Islet precursor cell (in vitro differentiated cells): ENCODE data around the gene ZRSR2.

ENCODE experiments used
- DNase-seq: peaks from one replicate; pipeline ENCODE4 v3.0.0-alpha.2; 2018

ZRSR2 gene

GRCh38 chrX:15854080-15854655 is 63.9 kb downstream of the ZRSR2 start:
- peak; percentile 75 for DNase-seq

GRCh38 chrX:15854712-15855567 is 64.7 kb downstream of the ZRSR2 start, which contains the start of gene AP1S2:
TSS of gene AP1S2 (minus strand) at chrX:15854813. CDS start at chrX:15852524, 2,289 bp downstream.
- DNase-seq: peak; percentile 99

GRCh38 chrX:15855568-15856221 is 65.4 kb downstream of the ZRSR2 start:
- DNase-seq: no peak

GRCh38 chrX:15856222-15856587 is 65.9 kb downstream of the ZRSR2 start:
- no peak for DNase-seq

- DNase-seq: no peak
These were observed 66.4 kb downstream of the ZRSR2 start for GRCh38 chrX:15856636-15857035.

GRCh38 chrX:15858051-15858450 is 67.8 kb downstream of the ZRSR2 start:
- DNase-seq: no peak

- DNase-seq: no peak
These were observed 70.6 kb downstream of the ZRSR2 start for GRCh38 chrX:15860921-15861320.

- no peak for DNase-seq
These were observed 73.7 kb downstream of the ZRSR2 start for GRCh38 chrX:15864023-15864422.

- DNase-seq: no peak
These were observed 74.3 kb downstream of the ZRSR2 start for GRCh38 chrX:15864629-15865028.

GRCh38 chrX:15866147-15866546 is 75.9 kb downstream of the ZRSR2 start:
- no peak for DNase-seq

- no peak for DNase-seq
These were observed 79.4 kb downstream of the ZRSR2 start for GRCh38 chrX:15869695-15870094.

GRCh38 chrX:15870310-15870709 is 80.0 kb downstream of the ZRSR2 start:
- DNase-seq: no peak
